RWPE2 (cell line): ENCODE measurements around the gene LGR4.

ENCODE experiments used
- ATAC-seq: fragments of 200-7000 bp; cut with Tn5 transposase; 3 replicates; pipeline ENCODE4 v1.9.1; 2021; ENCODE audit warnings: low read depth
- DNase-seq: peaks from one replicate; pipeline ENCODE4 v3.0.0-alpha.2; 2020; ENCODE audit warnings: low spot score
- H3K27ac ChIP-seq: fragments of 450-650 bp; 2 replicates; pipeline ENCODE4 v1.5.1; 2017; ENCODE audit warnings: mild to moderate bottlenecking; ENCODE audit not compliant: poor library complexity, severe bottlenecking
- H3K27me3 ChIP-seq: fragments of 250-450 bp; sonication (Bioruptor Pico); 2 replicates; pipeline ENCODE4 v1.5.1; 2021; ENCODE audit warnings: mild to moderate bottlenecking, moderate library complexity; ENCODE audit not compliant: insufficient read depth, poor library complexity, severe bottlenecking
- H3K36me3 ChIP-seq: fragments of 250-450 bp; sonication (Bioruptor Pico); 2 replicates; pipeline ENCODE4 v1.5.1; 2020; ENCODE audit warnings: low read depth, mild to moderate bottlenecking, moderate library complexity
- H3K4me1 ChIP-seq: fragments of 250-450 bp; sonication (Bioruptor Pico); 2 replicates; pipeline ENCODE4 v1.5.1; 2021; ENCODE audit warnings: mild to moderate bottlenecking, moderate library complexity; ENCODE audit not compliant: insufficient read depth, poor library complexity, severe bottlenecking
- H3K4me3 ChIP-seq: fragments of 250-450 bp; sonication (Bioruptor Pico); 2 replicates; pipeline ENCODE4 v1.5.1; 2021; ENCODE audit warnings: mild to moderate bottlenecking, moderate library complexity; ENCODE audit not compliant: severe bottlenecking
- H3K9me3 ChIP-seq: fragments of 250-450 bp; sonication (Bioruptor Pico); 2 replicates; pipeline ENCODE4 v1.5.1; 2021; ENCODE audit warnings: mild to moderate bottlenecking, moderate library complexity; ENCODE audit not compliant: severe bottlenecking
- TF ChIP-seq, protein P1 (sequence below): fragments of 450-650 bp; IDR thresholded peaks from one replicate; pipeline ENCODE4 v1.5.1; 2017; ENCODE audit warnings: mild to moderate bottlenecking, moderate library complexity; ENCODE audit not compliant: poor library complexity, severe bottlenecking

The LGR4 gene

DNA sequence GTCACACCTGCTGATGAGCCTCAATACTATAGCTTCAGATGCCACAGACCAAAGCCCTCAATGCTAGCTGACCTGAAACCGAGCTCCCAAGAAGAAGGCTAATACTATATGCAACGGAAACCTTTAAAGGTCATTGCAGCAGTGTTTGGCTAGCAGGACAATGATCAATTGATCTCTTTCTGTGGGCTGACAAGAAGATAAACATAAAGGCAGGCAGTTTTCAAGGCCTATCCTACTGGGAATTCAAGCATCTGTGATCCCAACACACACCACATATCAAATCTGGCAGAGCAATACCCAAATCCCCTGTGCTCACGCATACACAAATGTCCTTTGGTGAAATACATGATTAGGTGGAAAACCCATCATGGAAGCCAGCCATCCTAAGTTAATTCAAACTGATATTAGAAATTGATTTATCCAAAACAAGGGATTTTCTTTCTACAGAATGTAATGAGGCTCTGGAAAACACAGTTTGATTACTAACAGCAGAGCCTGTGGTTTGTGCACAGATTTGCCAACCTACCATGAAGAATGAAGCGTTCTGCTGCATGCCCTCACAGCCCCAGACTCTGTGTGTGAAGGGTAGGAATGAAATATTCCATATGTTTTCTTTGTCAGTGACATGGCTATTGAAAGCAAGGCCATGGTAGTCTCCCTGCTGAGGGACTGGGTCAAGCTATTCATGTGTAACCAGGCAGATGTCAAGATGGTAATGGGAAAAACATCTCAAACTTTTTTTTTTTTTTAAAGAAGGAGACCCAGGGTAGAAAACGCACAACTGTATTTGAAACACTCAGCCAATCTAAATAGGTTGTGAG, 12.2 kb downstream of the LGR4 start:
- H3K27ac ChIP-seq, result no peak overlapping the region
- no peaks in the 10 kb centered on the region for H3K9me3 ChIP-seq
- DNase-seq (no peak), ATAC-seq (no peak)
- H3K4me1 ChIP-seq, result peaks cover 56% of the 10 kb centered on the region
- no peaks in the 10 kb centered on the region for H3K27me3 ChIP-seq
- no peak overlapping the region for H3K4me3 ChIP-seq
- no peaks in the 10 kb centered on the region for H3K36me3 ChIP-seq
- TF ChIP-seq, protein P1, sequence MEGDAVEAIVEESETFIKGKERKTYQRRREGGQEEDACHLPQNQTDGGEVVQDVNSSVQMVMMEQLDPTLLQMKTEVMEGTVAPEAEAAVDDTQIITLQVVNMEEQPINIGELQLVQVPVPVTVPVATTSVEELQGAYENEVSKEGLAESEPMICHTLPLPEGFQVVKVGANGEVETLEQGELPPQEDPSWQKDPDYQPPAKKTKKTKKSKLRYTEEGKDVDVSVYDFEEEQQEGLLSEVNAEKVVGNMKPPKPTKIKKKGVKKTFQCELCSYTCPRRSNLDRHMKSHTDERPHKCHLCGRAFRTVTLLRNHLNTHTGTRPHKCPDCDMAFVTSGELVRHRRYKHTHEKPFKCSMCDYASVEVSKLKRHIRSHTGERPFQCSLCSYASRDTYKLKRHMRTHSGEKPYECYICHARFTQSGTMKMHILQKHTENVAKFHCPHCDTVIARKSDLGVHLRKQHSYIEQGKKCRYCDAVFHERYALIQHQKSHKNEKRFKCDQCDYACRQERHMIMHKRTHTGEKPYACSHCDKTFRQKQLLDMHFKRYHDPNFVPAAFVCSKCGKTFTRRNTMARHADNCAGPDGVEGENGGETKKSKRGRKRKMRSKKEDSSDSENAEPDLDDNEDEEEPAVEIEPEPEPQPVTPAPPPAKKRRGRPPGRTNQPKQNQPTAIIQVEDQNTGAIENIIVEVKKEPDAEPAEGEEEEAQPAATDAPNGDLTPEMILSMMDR, result no peak

DNA sequence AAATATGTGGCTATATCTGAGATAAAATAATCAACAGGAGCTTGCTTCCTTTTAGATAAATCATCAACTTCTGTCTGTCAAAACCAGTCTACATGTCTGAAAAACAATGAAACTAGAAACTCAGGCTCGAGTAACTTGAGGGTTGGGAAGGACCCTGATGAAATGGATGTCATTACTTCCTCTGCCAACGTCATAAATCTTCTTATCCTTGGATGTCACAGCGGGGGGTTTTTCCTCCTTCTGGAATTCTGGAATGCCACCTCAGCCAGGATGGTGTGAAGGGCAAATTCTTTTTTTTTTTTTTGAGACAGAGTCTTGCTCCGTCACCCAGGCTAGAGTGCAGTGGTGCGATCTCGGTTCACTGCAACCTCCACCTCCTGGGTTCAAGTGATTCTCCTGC, 13.4 kb downstream of the LGR4 start:
- ATAC-seq, result no peak
- Histone ChIP-seq H3K36me3 (no peaks in the 10 kb centered on the region), H3K4me1 (peaks cover 48% of the 10 kb centered on the region)

DNA sequence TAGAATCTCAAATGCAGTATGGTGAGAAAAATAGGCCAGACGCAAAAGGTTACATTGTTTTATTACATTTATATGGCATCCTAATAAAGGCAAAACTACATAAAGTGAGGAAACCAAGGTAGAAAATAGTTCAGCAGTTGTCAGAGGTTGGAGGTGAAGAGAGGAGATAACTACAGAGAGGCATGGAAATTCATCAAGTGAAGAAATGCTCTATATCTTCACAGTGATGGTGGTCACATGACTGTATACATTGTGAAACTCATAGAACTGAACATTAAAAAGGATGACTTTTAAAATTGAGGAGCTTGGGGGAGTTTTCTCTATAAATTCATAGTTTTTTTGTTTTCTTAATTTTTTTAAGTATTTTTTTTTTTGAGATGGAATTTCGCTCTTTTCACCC, 14.4 kb downstream of the LGR4 start:
- Histone ChIP-seq H3K4me3 (no peak overlapping the region), H3K9me3 (no peaks in the 10 kb centered on the region), H3K27ac (peak overlapping the region; percentile 90), H3K27me3 (no peaks in the 10 kb centered on the region), H3K4me1 (peaks cover 46% of the 10 kb centered on the region), H3K36me3 (no peaks in the 10 kb centered on the region)
- TF ChIP-seq, protein P1, result no peak
- ATAC-seq, result no peak
- no peak for DNase-seq

More for the DNA sequence above, 13.4 kb downstream of the LGR4 start:
- no peak for DNase-seq
- no peak overlapping the region for H3K27ac ChIP-seq
- H3K9me3 ChIP-seq, result no peaks in the 10 kb centered on the region
- H3K27me3 ChIP-seq, result no peaks in the 10 kb centered on the region
- H3K4me3 ChIP-seq, result no peak overlapping the region
- TF ChIP-seq, protein P1, result no peak

DNA sequence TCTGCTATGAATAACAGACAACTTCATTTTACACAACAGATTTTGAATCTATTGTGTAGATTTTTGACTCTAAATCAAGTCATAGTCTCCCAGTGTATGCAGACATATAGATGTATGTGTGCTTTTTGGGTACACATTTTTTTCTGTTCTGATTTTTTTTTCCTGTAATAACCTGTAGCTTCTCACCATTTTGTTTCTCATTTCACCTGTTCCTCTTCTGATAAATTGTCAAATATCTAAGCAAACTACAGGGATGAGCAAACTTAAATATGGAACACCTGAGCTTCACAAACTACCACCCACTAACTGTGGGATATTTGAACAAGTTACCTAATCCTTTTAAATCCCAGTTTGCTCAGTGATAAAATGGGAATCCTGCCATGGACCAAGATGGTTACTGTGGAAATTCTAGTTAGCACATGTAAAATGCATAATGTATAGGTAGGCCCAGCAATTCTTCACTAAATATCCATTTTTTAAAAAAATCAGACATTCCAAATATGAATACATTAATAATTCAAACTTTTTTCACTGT, 15.7 kb downstream of the LGR4 start:
- no peaks in the 10 kb centered on the region for H3K36me3 ChIP-seq
- ATAC-seq (peak; percentile 45; the same call in 2 of the 3 replicates), DNase-seq (no peak)
- TF ChIP-seq, protein P1, result no peak
- H3K4me1 ChIP-seq, result peaks cover 41% of the 10 kb centered on the region
- no peaks in the 10 kb centered on the region for H3K9me3 ChIP-seq
- no peaks in the 10 kb centered on the region for H3K27me3 ChIP-seq
- H3K27ac ChIP-seq, result peak overlapping the region; percentile 90
- no peak overlapping the region for H3K4me3 ChIP-seq
